Mesenchymal stem cell (in vitro differentiated cells and primary cell): ENCODE data around the gene THSD7A.

ENCODE experiments used
- DNase-seq: peaks from one replicate; pipeline ENCODE4 v3.0.0-alpha.2; 2013
- H2AFZ ChIP-seq: one replicate; pipeline ENCODE4 v1.6.1; 2013; ENCODE audit warnings: low read depth, mild to moderate bottlenecking, control low read depth, inconsistent platforms, low read length, moderate library complexity
- H2AK5ac ChIP-seq: 2 replicates; pipeline ENCODE4 v1.6.1; 2013; ENCODE audit warnings: low read length, moderate library complexity, mild to moderate bottlenecking, inconsistent platforms; ENCODE audit not compliant: severe bottlenecking
- H2BK120ac ChIP-seq: one replicate; pipeline ENCODE4 v1.6.1; 2013; ENCODE audit warnings: low read depth, mild to moderate bottlenecking, inconsistent platforms, low read length, moderate library complexity
- H2BK12ac ChIP-seq, 2 experiments: one replicate each; pipeline ENCODE4 v1.6.1; 2013; ENCODE audit warnings: inconsistent platforms in 2 of 2, low read length in 2 of 2, mild to moderate bottlenecking in 2 of 2, moderate library complexity in 2 of 2, control low read depth in 1 of 2
- H2BK15ac ChIP-seq: one replicate; pipeline ENCODE4 v1.6.1; 2013; ENCODE audit warnings: mild to moderate bottlenecking, low read depth, inconsistent platforms; ENCODE audit not compliant: poor library complexity, severe bottlenecking
- H2BK5ac ChIP-seq: 2 replicates; pipeline ENCODE4 v1.6.1; 2013; ENCODE audit warnings: low read depth, mild to moderate bottlenecking, low read length, control low read depth, inconsistent platforms; ENCODE audit not compliant: poor library complexity, severe bottlenecking
- H3K14ac ChIP-seq, 2 experiments: one replicate each; pipeline ENCODE4 v1.6.1; 2013; ENCODE audit warnings: inconsistent platforms in 2 of 2, low read length in 2 of 2, control low read depth in 1 of 2, mild to moderate bottlenecking in 1 of 2, moderate library complexity in 1 of 2
- H3K18ac ChIP-seq, 2 experiments: one replicate each; pipeline ENCODE4 v1.6.1; 2013; ENCODE audit warnings: inconsistent platforms in 2 of 2, low read length in 2 of 2, control low read depth in 1 of 2, low read depth in 1 of 2, mild to moderate bottlenecking in 1 of 2
- H3K23ac ChIP-seq, 2 experiments: one replicate each; pipeline ENCODE4 v1.6.1; 2013; ENCODE audit warnings: inconsistent platforms in 2 of 2, low read length in 2 of 2, mild to moderate bottlenecking in 2 of 2, moderate library complexity in 2 of 2, control low read depth in 1 of 2
- H3K27ac ChIP-seq: 2 replicates; pipeline ENCODE4 v1.5.1; 2013; ENCODE audit warnings: mild to moderate bottlenecking, moderate library complexity, low read length, control low read depth, inconsistent platforms; ENCODE audit not compliant: poor library complexity, severe bottlenecking
- H3K27me3 ChIP-seq, 2 experiments: 2 replicates each; pipeline versions ENCODE4 v1.6.1 to v1.7.0; 2013; ENCODE audit warnings: low read length in 2 of 2, mild to moderate bottlenecking in 2 of 2, moderate library complexity in 2 of 2, control low read depth in 1 of 2, inconsistent platforms in 1 of 2; ENCODE audit not compliant: control insufficient read depth in 1 of 2, insufficient read depth in 1 of 2
- H3K36me3 ChIP-seq, 2 experiments: 2 replicates each; pipeline versions ENCODE4 v1.6.1 to v1.7.0; 2013; ENCODE audit warnings: low read length in 2 of 2, control low read depth in 1 of 2, inconsistent platforms in 1 of 2, low read depth in 1 of 2, mild to moderate bottlenecking in 1 of 2; ENCODE audit not compliant: insufficient read depth in 2 of 2, control insufficient read depth in 1 of 2
- H3K4ac ChIP-seq, 2 experiments: one replicate each; pipeline ENCODE4 v1.6.1; 2013; ENCODE audit warnings: inconsistent platforms in 2 of 2, low read length in 2 of 2, mild to moderate bottlenecking in 2 of 2, moderate library complexity in 2 of 2, control low read depth in 1 of 2, low read depth in 1 of 2
- H3K4me1 ChIP-seq: 2 replicates; pipeline ENCODE4 v1.6.1; 2013; ENCODE audit warnings: low read depth, low read length, control low read depth; ENCODE audit not compliant: control insufficient read depth, insufficient read depth
- H3K4me2 ChIP-seq: 2 replicates; pipeline ENCODE4 v1.6.1; 2013; ENCODE audit warnings: low read length, mild to moderate bottlenecking, inconsistent platforms; ENCODE audit not compliant: poor library complexity, severe bottlenecking
- H3K4me3 ChIP-seq, 2 experiments: 2 replicates each; pipeline versions ENCODE4 v1.5.1 to v1.7.0; 2013; ENCODE audit warnings: low read length in 2 of 2, mild to moderate bottlenecking in 2 of 2, control low read depth in 1 of 2, low read depth in 1 of 2; ENCODE audit not compliant: insufficient read depth in 1 of 2
- H3K79me1 ChIP-seq: replicated peaks from 2 replicates; pipeline ENCODE4 v1.6.1; 2013; ENCODE audit warnings: mild to moderate bottlenecking, control low read depth, low read length, inconsistent platforms; ENCODE audit not compliant: poor library complexity, severe bottlenecking
- H3K9ac ChIP-seq: 2 replicates; pipeline ENCODE4 v1.7.0; 2013; ENCODE audit warnings: mild to moderate bottlenecking, low read length, moderate library complexity
- H3K9me3 ChIP-seq: 2 replicates; pipeline ENCODE4 v1.7.0; 2013; ENCODE audit warnings: mild to moderate bottlenecking, low read length; ENCODE audit not compliant: control insufficient read depth
- H4K8ac ChIP-seq: one replicate; pipeline ENCODE4 v1.6.1; 2013; ENCODE audit warnings: inconsistent platforms, mild to moderate bottlenecking, low read length, moderate library complexity
- H4K91ac ChIP-seq: one replicate; pipeline ENCODE4 v1.6.1; 2013; ENCODE audit warnings: mild to moderate bottlenecking, low read length, inconsistent platforms
- WGBS: methylation state at CpG from one replicate; pipeline ENCODE4 v1.1.7; 2013; ENCODE audit warnings: mixed read lengths; 5-methylcytosine and 5-hydroxymethylcytosine counted together

Gene THSD7A

GRCh38 chr7:11743548-11743947 is 88.5 kb downstream of the THSD7A start:
- no peak overlapping the region for H3K4ac ChIP-seq
- H3K9me3 ChIP-seq: no peaks in the 10 kb centered on the region
- DNase-seq: no peak
- no peak overlapping the region for H3K9ac ChIP-seq
- no peak overlapping the region for H2BK15ac ChIP-seq
- H3K18ac ChIP-seq: no peak overlapping the region
- no peak overlapping the region for H2AK5ac ChIP-seq
- H4K91ac ChIP-seq: no peak overlapping the region
- no peak overlapping the region for H3K27ac ChIP-seq
- H3K4me3 ChIP-seq: no peak overlapping the region
- H3K79me1 ChIP-seq: no peaks in the 10 kb centered on the region
- H4K8ac ChIP-seq: no peak overlapping the region
- no peak overlapping the region for H2BK12ac ChIP-seq
- H3K23ac ChIP-seq: no peak overlapping the region
- 94% methylated on average over 1 of the region's 1 CpG for WGBS
- H3K4me1 ChIP-seq: no peaks in the 10 kb centered on the region
- H3K4me2 ChIP-seq: no peak overlapping the region
- no peak overlapping the region for H3K14ac ChIP-seq
- peaks cover 0 to 6% of the 10 kb centered on the region in 2 experiments for H3K27me3 ChIP-seq
- no peak overlapping the region for H2BK5ac ChIP-seq
- no peak overlapping the region for H2BK120ac ChIP-seq
- no peak overlapping the region for H2AFZ ChIP-seq
- H3K36me3 ChIP-seq: no peaks in the 10 kb centered on the region

- Histone ChIP-seq H4K8ac (no peak overlapping the region), H2AFZ (no peak overlapping the region), H3K4me2 (no peak overlapping the region), H3K4me3 (no peak overlapping the region), H2BK15ac (no peak overlapping the region), H3K79me1 (no peaks in the 10 kb centered on the region), H2BK120ac (no peak overlapping the region), H3K18ac (no peak overlapping the region), H2AK5ac (no peak overlapping the region), H3K9ac (no peak overlapping the region), H3K9me3 (no peaks in the 10 kb centered on the region), H3K4me1 (no peaks in the 10 kb centered on the region), H3K27ac (no peak overlapping the region), H3K23ac (no peak overlapping the region), H2BK12ac (no peak overlapping the region), H4K91ac (no peak overlapping the region), H2BK5ac (no peak overlapping the region), H3K27me3 (peaks cover 0 to 6% of the 10 kb centered on the region in 2 experiments), H3K4ac (no peak overlapping the region), H3K14ac (no peak overlapping the region), H3K36me3 (no peaks in the 10 kb centered on the region)
- DNase-seq: no peak
- no CpG with 5 or more reads among the region's 3 CpGs for WGBS
Measured at GRCh38 chr7:11743016-11743415, 89.0 kb downstream of the THSD7A start.

GRCh38 chr7:11742496-11742895 is 89.5 kb downstream of the THSD7A start:
- H4K8ac ChIP-seq: no peak overlapping the region
- no peak overlapping the region for H2AK5ac ChIP-seq
- no peak overlapping the region for H2BK120ac ChIP-seq
- H2BK12ac ChIP-seq: no peak overlapping the region
- H3K4me2 ChIP-seq: no peak overlapping the region
- no peak overlapping the region for H2AFZ ChIP-seq
- no peak for DNase-seq
- H3K4me1 ChIP-seq: no peaks in the 10 kb centered on the region
- H3K79me1 ChIP-seq: no peaks in the 10 kb centered on the region
- H3K23ac ChIP-seq: no peak overlapping the region
- H3K9me3 ChIP-seq: no peaks in the 10 kb centered on the region
- no peak overlapping the region for H4K91ac ChIP-seq
- no peak overlapping the region for H3K9ac ChIP-seq
- no peak overlapping the region for H3K18ac ChIP-seq
- no peak overlapping the region for H3K4me3 ChIP-seq
- H3K4ac ChIP-seq: no peak overlapping the region
- no peak overlapping the region for H3K14ac ChIP-seq
- H3K27me3 ChIP-seq: peaks cover 0 to 6% of the 10 kb centered on the region in 2 experiments
- H3K36me3 ChIP-seq: no peaks in the 10 kb centered on the region
- WGBS: 17% methylated on average over 1 of the region's 1 CpG
- no peak overlapping the region for H3K27ac ChIP-seq
- no peak overlapping the region for H2BK5ac ChIP-seq
- H2BK15ac ChIP-seq: no peak overlapping the region

DNA sequence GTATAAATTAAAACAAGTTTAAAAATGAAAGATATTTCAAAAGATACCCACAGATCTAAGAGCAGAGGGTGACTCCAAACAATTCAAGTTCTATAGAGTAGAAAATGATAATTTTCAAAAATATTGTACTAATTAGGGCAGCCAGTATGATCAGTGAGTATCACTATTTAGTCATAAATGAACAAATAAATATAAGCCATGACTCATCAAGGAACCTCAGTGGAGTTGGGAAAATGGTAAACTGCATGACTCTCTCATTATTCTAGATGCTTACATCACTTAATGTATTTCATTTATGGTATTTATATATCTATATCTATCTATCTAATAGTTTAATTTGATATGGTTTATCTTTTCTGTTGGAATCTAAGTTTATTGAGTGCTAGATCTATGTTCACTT is 94.3 kb downstream of the THSD7A start:
- Histone ChIP-seq H2BK12ac (no peak overlapping the region), H3K4me2 (no peak overlapping the region), H2AFZ (no peak overlapping the region), H2AK5ac (no peak overlapping the region), H3K4me3 (no peak overlapping the region), H3K4me1 (no peaks in the 10 kb centered on the region), H2BK5ac (no peak overlapping the region), H3K27me3 (peaks cover 0 to 6% of the 10 kb centered on the region in 2 experiments), H3K79me1 (no peaks in the 10 kb centered on the region), H3K14ac (no peak overlapping the region), H3K27ac (no peak overlapping the region), H4K91ac (no peak overlapping the region), H4K8ac (no peak overlapping the region), H3K36me3 (no peaks in the 10 kb centered on the region), H2BK120ac (no peak overlapping the region), H2BK15ac (no peak overlapping the region), H3K18ac (no peak overlapping the region), H3K9ac (no peak overlapping the region), H3K23ac (no peak overlapping the region), H3K4ac (no peak overlapping the region), H3K9me3 (no peaks in the 10 kb centered on the region)
- no peak for DNase-seq
